ES-I3 (cell line): ENCODE results near the gene MPRIP.

ENCODE experiments used
- H3K36me3 ChIP-seq: 2 replicates; pipeline ENCODE4 v1.6.1; 2013; ENCODE audit warnings: mild to moderate bottlenecking, low read length, control low read depth, moderate library complexity; ENCODE audit not compliant: insufficient read depth
- H3K4me1 ChIP-seq: 2 replicates; pipeline ENCODE4 v1.6.1; 2013; ENCODE audit warnings: mild to moderate bottlenecking, control low read depth, low read length; ENCODE audit not compliant: insufficient read depth
- H3K9ac ChIP-seq: 2 replicates; pipeline ENCODE4 v1.6.1; 2013; ENCODE audit warnings: low read depth, mild to moderate bottlenecking, low read length, moderate library complexity
- H3K9me3 ChIP-seq: 2 replicates; pipeline ENCODE4 v1.6.1; 2013; ENCODE audit warnings: mild to moderate bottlenecking, low read length, moderate library complexity; ENCODE audit not compliant: control insufficient read depth, insufficient read depth

Gene MPRIP

GRCh38 chr17:17059301-17059890 is 17.1 kb downstream of the MPRIP start:
- H3K9ac ChIP-seq, result no peak overlapping the region
- no peaks in the 10 kb centered on the region for H3K9me3 ChIP-seq
- no peaks in the 10 kb centered on the region for H3K36me3 ChIP-seq
- H3K4me1 ChIP-seq, result no peaks in the 10 kb centered on the region

- Histone ChIP-seq H3K9me3 (no peaks in the 10 kb centered on the region), H3K36me3 (no peaks in the 10 kb centered on the region), H3K9ac (no peak overlapping the region), H3K4me1 (no peaks in the 10 kb centered on the region)
Measured at GRCh38 chr17:17060001-17060922, 18.0 kb downstream of the MPRIP start.

- H3K36me3 ChIP-seq, result no peaks in the 10 kb centered on the region
- H3K9ac ChIP-seq, result no peak overlapping the region
- H3K9me3 ChIP-seq, result no peaks in the 10 kb centered on the region
- H3K4me1 ChIP-seq, result no peaks in the 10 kb centered on the region
Measured at GRCh38 chr17:17060930-17061329, 18.7 kb downstream of the MPRIP start.

- H3K4me1 ChIP-seq, result no peaks in the 10 kb centered on the region
- no peaks in the 10 kb centered on the region for H3K9me3 ChIP-seq
- no peak overlapping the region for H3K9ac ChIP-seq
- H3K36me3 ChIP-seq, result no peaks in the 10 kb centered on the region
Measured at GRCh38 chr17:17061516-17061915, 19.3 kb downstream of the MPRIP start.

GRCh38 chr17:17062356-17062755 is 20.1 kb downstream of the MPRIP start:
- no peaks in the 10 kb centered on the region; the same call in 1 of the 2 replicates for H3K4me1 ChIP-seq
- no peaks in the 10 kb centered on the region for H3K36me3 ChIP-seq
- no peak overlapping the region for H3K9ac ChIP-seq
- no peaks in the 10 kb centered on the region for H3K9me3 ChIP-seq

- no peaks in the 10 kb centered on the region for H3K36me3 ChIP-seq
- H3K4me1 ChIP-seq, result no peaks in the 10 kb centered on the region; the same call in 1 of the 2 replicates
- H3K9ac ChIP-seq, result no peak overlapping the region
- H3K9me3 ChIP-seq, result no peaks in the 10 kb centered on the region
Measured at GRCh38 chr17:17062866-17063265, 20.6 kb downstream of the MPRIP start.

- H3K4me1 ChIP-seq, result no peaks in the 10 kb centered on the region; the same call in 1 of the 2 replicates
- H3K9me3 ChIP-seq, result no peaks in the 10 kb centered on the region
- no peak overlapping the region for H3K9ac ChIP-seq
- no peaks in the 10 kb centered on the region for H3K36me3 ChIP-seq
Measured at GRCh38 chr17:17063546-17064122, 21.4 kb downstream of the MPRIP start.

GRCh38 chr17:17064322-17064721 is 22.1 kb downstream of the MPRIP start:
- no peaks in the 10 kb centered on the region for H3K36me3 ChIP-seq
- no peak overlapping the region for H3K9ac ChIP-seq
- H3K9me3 ChIP-seq, result no peaks in the 10 kb centered on the region
- no peaks in the 10 kb centered on the region; the same call in 1 of the 2 replicates for H3K4me1 ChIP-seq

- Histone ChIP-seq H3K36me3 (no peaks in the 10 kb centered on the region), H3K4me1 (no peaks in the 10 kb centered on the region; the same call in 1 of the 2 replicates), H3K9ac (no peak overlapping the region), H3K9me3 (peaks cover 6% of the 10 kb centered on the region; the same call in 1 of the 2 replicates)
Measured at GRCh38 chr17:17066021-17066420, 23.8 kb downstream of the MPRIP start.

- no peaks in the 10 kb centered on the region; the same call in 1 of the 2 replicates for H3K4me1 ChIP-seq
- H3K9ac ChIP-seq, result no peak overlapping the region
- H3K9me3 ChIP-seq, result peaks cover 6% of the 10 kb centered on the region; the same call in 1 of the 2 replicates
- H3K36me3 ChIP-seq, result 0 out of 2 replicates have a peak, but pooled peaks cover 2% of the 10 kb centered on the region
Measured at GRCh38 chr17:17067257-17067656, 25.0 kb downstream of the MPRIP start.

GRCh38 chr17:17069849-17070248 is 27.6 kb downstream of the MPRIP start:
- peaks cover 6% of the 10 kb centered on the region; the same call in 1 of the 2 replicates for H3K9me3 ChIP-seq
- H3K9ac ChIP-seq, result no peak overlapping the region
- H3K4me1 ChIP-seq, result no peaks in the 10 kb centered on the region; the same call in 1 of the 2 replicates
- H3K36me3 ChIP-seq, result 0 out of 2 replicates have a peak, but pooled peaks cover 2% of the 10 kb centered on the region

- no peak overlapping the region for H3K9ac ChIP-seq
- H3K9me3 ChIP-seq, result peaks cover 6% of the 10 kb centered on the region; the same call in 1 of the 2 replicates
- no peaks in the 10 kb centered on the region; the same call in 1 of the 2 replicates for H3K4me1 ChIP-seq
- 0 out of 2 replicates have a peak, but pooled peaks cover 2% of the 10 kb centered on the region for H3K36me3 ChIP-seq
Measured at GRCh38 chr17:17070931-17071330, 28.7 kb downstream of the MPRIP start.

GRCh38 chr17:17071531-17072360 is 29.5 kb downstream of the MPRIP start:
- Histone ChIP-seq H3K9ac (no peak overlapping the region), H3K9me3 (peaks cover 6% of the 10 kb centered on the region; the same call in 1 of the 2 replicates), H3K36me3 (0 out of 2 replicates have a peak, but pooled peaks cover 2% of the 10 kb centered on the region), H3K4me1 (no peaks in the 10 kb centered on the region; the same call in 1 of the 2 replicates)
